Measurements from ENCODE around the gene PSMD1.

Gene PSMD1

DNA sequence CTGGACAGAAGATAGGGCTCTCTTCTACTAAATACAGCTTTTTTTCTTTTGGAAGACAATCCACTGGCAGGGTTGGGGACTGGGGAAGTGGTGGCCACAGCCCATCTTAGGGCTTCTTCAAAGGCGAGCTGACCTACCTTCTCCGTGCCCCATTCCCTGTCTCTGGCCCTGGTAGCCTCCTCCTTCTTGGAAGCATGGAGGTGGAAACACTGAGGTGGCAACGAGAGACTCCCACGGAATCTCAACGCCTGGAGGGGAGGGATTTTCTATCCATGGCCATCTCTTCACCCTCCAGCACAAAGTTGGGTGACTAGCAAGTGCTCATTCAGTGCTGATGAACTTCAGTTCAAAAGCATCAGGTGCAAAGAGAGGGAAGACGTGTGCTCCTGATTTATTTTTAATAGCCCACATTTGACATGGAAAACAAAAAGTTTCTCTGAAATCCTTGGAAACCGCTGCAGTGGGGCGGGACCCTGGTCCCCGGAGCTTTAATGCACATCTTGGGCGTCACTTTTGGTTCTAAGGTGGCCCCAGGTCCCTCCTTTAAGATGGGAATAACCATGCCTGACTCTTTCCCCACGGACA is 141.1 kb downstream of the PSMD1 start:
- POLR2A ChIA-PET = interaction anchor here (0.9 to 1.6 kb wide), 4 partner anchors 10 to 95 kb away, joined by 3 to 4 read pairs (median 3); no protein-coding TSS in a partner anchor
- no peak for DNase-seq (ENCODE audit: extremely low spot score)
- CTCF ChIA-PET = interaction anchor here (0.7 to 1.0 kb wide), 3 partner anchors 98 to 373 kb away, joined by 3 read pairs; no protein-coding TSS in a partner anchor
- TF ChIP-seq ARNT (IDR thresholded peaks at IDR 0.05) (no peak), LEF1 (IDR thresholded peaks at IDR 0.05; ENCODE audit: borderline replicate concordance) (no peak), SUZ12 (IDR thresholded peaks at IDR 0.05) (no peak), ZNF384 (IDR thresholded peaks at IDR 0.05) (no peak), FOXA1 (IDR thresholded peaks at IDR 0.05) (no peak), ELF4 (IDR thresholded peaks at IDR 0.05) (no peak), FOXK2 (IDR thresholded peaks at IDR 0.05) (no peak), L3MBTL2 (conservative IDR thresholded peaks at IDR 0.05) (no peak), TARDBP (IDR thresholded peaks at IDR 0.05) (no peak), PKNOX1 (IDR thresholded peaks at IDR 0.05) (no peak), NFRKB (IDR thresholded peaks at IDR 0.05) (no peak), CTBP1 (IDR thresholded peaks at IDR 0.05; ENCODE audit: borderline replicate concordance) (no peak), SP1 (IDR thresholded peaks at IDR 0.05) (no peak), FOXM1 (IDR thresholded peaks at IDR 0.05; ENCODE audit: borderline replicate concordance) (no peak), HDGF (IDR thresholded peaks at IDR 0.05; ENCODE audit: borderline replicate concordance) (no peak), BHLHE40 (IDR thresholded peaks at IDR 0.05; ENCODE audit: borderline replicate concordance) (no peak)

GRCh38 chr2:231198291-231199173 is 141.9 kb downstream of the PSMD1 start, which contains the start of gene ARMC9:
Gene ARMC9, plus strand, starts transcription at chr2:231198631. Its CDS starts 7,608 bp downstream, at chr2:231206239.
- TF ChIP-seq ZNF384 (IDR thresholded peaks at IDR 0.05) (no peak), L3MBTL2 (conservative IDR thresholded peaks at IDR 0.05) (peak; percentile 67), TARDBP (IDR thresholded peaks at IDR 0.05) (no peak)
- CTCF ChIA-PET = interaction anchor here (0.7 to 1.0 kb wide), 4 partner anchors 99 to 374 kb away, joined by 3 read pairs; no protein-coding TSS in a partner anchor
- POLR2A ChIA-PET = interaction anchor here (0.9 to 1.6 kb wide), 4 partner anchors 11 to 95 kb away, joined by 3 to 4 read pairs (median 3); no protein-coding TSS in a partner anchor
- DNase-seq (ENCODE audit: extremely low spot score) = peak; percentile 94

DNA sequence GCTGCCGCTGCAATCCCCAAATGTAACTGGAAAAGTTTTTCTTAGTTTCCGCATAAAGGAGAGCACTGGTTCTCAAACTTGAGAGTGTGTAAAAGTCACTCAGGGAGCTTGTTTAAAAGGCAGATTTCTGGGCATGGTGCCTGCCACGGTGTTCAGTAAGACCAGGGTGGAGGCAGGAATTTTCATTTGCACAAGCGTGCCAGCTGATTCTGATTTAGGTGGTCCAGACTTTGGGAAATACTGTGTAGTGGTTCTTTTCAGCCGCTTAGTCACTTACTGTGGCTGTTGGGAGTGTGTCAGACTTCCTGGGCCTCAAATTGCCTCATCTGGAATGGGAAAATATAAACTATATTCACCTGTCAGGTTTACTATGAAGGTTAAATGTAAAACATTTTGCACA is 142.6 kb downstream of the PSMD1 start:
- no peak for TF ChIP-seq ZNF384 (IDR thresholded peaks at IDR 0.05)
- no peak for TF ChIP-seq NFRKB (IDR thresholded peaks at IDR 0.05)
- no peak for TF ChIP-seq ELF4 (IDR thresholded peaks at IDR 0.05)
- no peak for TF ChIP-seq FOXA1 (IDR thresholded peaks at IDR 0.05)
- no peak for TF ChIP-seq BHLHE40 (IDR thresholded peaks at IDR 0.05; ENCODE audit: borderline replicate concordance)
- no peak for TF ChIP-seq FOXM1 (IDR thresholded peaks at IDR 0.05; ENCODE audit: borderline replicate concordance)
- TF ChIP-seq TARDBP (IDR thresholded peaks at IDR 0.05) = no peak
- TF ChIP-seq FOXK2 (IDR thresholded peaks at IDR 0.05) = no peak
- no peak for TF ChIP-seq CTBP1 (IDR thresholded peaks at IDR 0.05; ENCODE audit: borderline replicate concordance)
- POLR2A ChIA-PET = no interaction called here
- CTCF ChIA-PET = interaction anchor here (0.7 kb wide), 1 partner anchor 213 kb away, joined by 3 read pairs; no protein-coding TSS in a partner anchor

GRCh38 chr2:231200805-231201474 is 144.3 kb downstream of the PSMD1 start:
- ChIA-PET POLR2A (interaction anchor here (0.8 kb wide), 1 partner anchor 144 kb away, joined by 3 read pairs; the partner anchor contains the start of gene PSMD1), CTCF (interaction anchor here (0.7 kb wide), 1 partner anchor 101 kb away, joined by 3 read pairs; no protein-coding TSS in a partner anchor)
- no peak for TF ChIP-seq FOXA1 (IDR thresholded peaks at IDR 0.05)
- no peak for TF ChIP-seq PKNOX1 (IDR thresholded peaks at IDR 0.05)
- TF ChIP-seq TARDBP (IDR thresholded peaks at IDR 0.05) = no peak
- TF ChIP-seq ARNT (IDR thresholded peaks at IDR 0.05) = no peak
- TF ChIP-seq ELF4 (IDR thresholded peaks at IDR 0.05) = no peak
- no peak for TF ChIP-seq FOXM1 (IDR thresholded peaks at IDR 0.05; ENCODE audit: borderline replicate concordance)
- no peak for TF ChIP-seq L3MBTL2 (conservative IDR thresholded peaks at IDR 0.05)
- TF ChIP-seq FOXK2 (IDR thresholded peaks at IDR 0.05) = no peak
- no peak for TF ChIP-seq NFRKB (IDR thresholded peaks at IDR 0.05)
- no peak for TF ChIP-seq CTBP1 (IDR thresholded peaks at IDR 0.05; ENCODE audit: borderline replicate concordance)
- TF ChIP-seq ZNF384 (IDR thresholded peaks at IDR 0.05) = no peak
- TF ChIP-seq BHLHE40 (IDR thresholded peaks at IDR 0.05; ENCODE audit: borderline replicate concordance) = no peak
- TF ChIP-seq LEF1 (IDR thresholded peaks at IDR 0.05; ENCODE audit: borderline replicate concordance) = no peak
- no peak for TF ChIP-seq SUZ12 (IDR thresholded peaks at IDR 0.05)
- TF ChIP-seq HDGF (IDR thresholded peaks at IDR 0.05; ENCODE audit: borderline replicate concordance) = no peak
- TF ChIP-seq SP1 (IDR thresholded peaks at IDR 0.05) = no peak

More for the DNA sequence above, 142.6 kb downstream of the PSMD1 start:
- no peak for DNase-seq (ENCODE audit: extremely low spot score)

GRCh38 chr2:231201475-231201814 is 144.8 kb downstream of the PSMD1 start:
- no peak for DNase-seq (ENCODE audit: extremely low spot score)
- ChIA-PET POLR2A (interaction anchor here (0.8 kb wide), 1 partner anchor 144 kb away, joined by 3 read pairs; the partner anchor contains the start of gene PSMD1), CTCF (no interaction called here)
- TF ChIP-seq L3MBTL2 (conservative IDR thresholded peaks at IDR 0.05) (no peak), BHLHE40 (IDR thresholded peaks at IDR 0.05; ENCODE audit: borderline replicate concordance) (no peak), HDGF (IDR thresholded peaks at IDR 0.05; ENCODE audit: borderline replicate concordance) (no peak), LEF1 (IDR thresholded peaks at IDR 0.05; ENCODE audit: borderline replicate concordance) (no peak), SP1 (IDR thresholded peaks at IDR 0.05) (no peak), FOXK2 (IDR thresholded peaks at IDR 0.05) (no peak), PKNOX1 (IDR thresholded peaks at IDR 0.05) (no peak), ARNT (IDR thresholded peaks at IDR 0.05) (no peak), SUZ12 (IDR thresholded peaks at IDR 0.05) (no peak), ELF4 (IDR thresholded peaks at IDR 0.05) (no peak), CTBP1 (IDR thresholded peaks at IDR 0.05; ENCODE audit: borderline replicate concordance) (no peak), NFRKB (IDR thresholded peaks at IDR 0.05) (no peak), TARDBP (IDR thresholded peaks at IDR 0.05) (no peak), FOXA1 (IDR thresholded peaks at IDR 0.05) (no peak), FOXM1 (IDR thresholded peaks at IDR 0.05; ENCODE audit: borderline replicate concordance) (no peak)

More at GRCh38 chr2:231200805-231201474, 144.3 kb downstream of the PSMD1 start:
- DNase-seq (ENCODE audit: extremely low spot score) = no peak

Data from HEK293T (cell line).